ENCODE measurements around the gene DDX52.
"Not testable (repeated sequence)": the region's sequence is repeated elsewhere in the genome, so short reads cannot be mapped to it uniquely, and the experiment has no call there.

DDX52 gene, protein sequence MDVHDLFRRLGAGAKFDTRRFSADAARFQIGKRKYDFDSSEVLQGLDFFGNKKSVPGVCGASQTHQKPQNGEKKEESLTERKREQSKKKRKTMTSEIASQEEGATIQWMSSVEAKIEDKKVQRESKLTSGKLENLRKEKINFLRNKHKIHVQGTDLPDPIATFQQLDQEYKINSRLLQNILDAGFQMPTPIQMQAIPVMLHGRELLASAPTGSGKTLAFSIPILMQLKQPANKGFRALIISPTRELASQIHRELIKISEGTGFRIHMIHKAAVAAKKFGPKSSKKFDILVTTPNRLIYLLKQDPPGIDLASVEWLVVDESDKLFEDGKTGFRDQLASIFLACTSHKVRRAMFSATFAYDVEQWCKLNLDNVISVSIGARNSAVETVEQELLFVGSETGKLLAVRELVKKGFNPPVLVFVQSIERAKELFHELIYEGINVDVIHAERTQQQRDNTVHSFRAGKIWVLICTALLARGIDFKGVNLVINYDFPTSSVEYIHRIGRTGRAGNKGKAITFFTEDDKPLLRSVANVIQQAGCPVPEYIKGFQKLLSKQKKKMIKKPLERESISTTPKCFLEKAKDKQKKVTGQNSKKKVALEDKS

DNA sequence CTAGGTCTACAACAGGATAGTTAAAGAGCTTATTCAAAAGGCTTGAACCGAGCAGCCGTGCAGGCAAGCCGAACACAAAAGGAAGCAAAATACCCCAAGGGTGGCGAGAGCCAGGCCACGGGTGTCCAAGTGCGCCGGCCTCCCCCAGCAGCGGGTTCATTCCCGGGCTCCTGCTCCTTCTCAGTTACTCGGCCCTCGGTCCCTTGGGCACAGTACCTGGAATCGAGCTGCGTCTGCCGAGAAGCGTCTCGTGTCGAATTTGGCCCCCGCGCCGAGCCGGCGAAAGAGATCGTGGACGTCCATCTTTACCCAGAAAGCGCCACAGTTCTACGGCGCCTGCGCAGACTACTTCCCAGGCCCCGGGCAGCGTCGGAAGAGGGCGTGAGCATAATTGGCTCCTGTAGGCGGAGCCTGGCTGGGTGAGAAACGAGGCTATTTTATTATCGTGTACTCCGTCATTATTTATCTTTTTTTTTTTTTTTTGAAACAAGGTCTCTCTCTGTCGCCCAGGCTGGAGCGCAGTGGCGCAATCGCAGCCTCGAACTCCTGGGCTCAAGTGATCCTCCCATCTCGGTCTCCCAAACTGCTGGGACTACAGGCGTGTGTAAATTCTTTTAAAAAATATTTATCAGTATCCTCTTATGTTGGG is at the start of gene DDX52:
Gene DDX52, minus strand, starts transcription at position 329 of the 649 bp plus-strand sequence. Its CDS starts 26 bp downstream, at position 303.
- Histone ChIP-seq H3K9me3 (ENCODE audit: control insufficient read depth, low read length) (no peaks in the 10 kb centered on the region), H3K36me3 (ENCODE audit: control insufficient read depth, insufficient read depth, low read length, severe bottlenecking) (peaks cover 10% of the 10 kb centered on the region), H3K4me3 (ENCODE audit: low read length) (peak within 1 kb of the TSS; percentile 94), H3K27me3 (replicated peaks; ENCODE audit: control insufficient read depth, insufficient read depth, low read length) (peaks cover 12% of the 10 kb centered on the region), H3K4me1 (ENCODE audit: control insufficient read depth, insufficient read depth, low read length) (peaks cover 17% of the 10 kb centered on the region), H3K9ac (ENCODE audit: low read length) (peak within 1 kb of the TSS; percentile 96)
- DNase-seq (ENCODE audit: low read depth): peak; percentile 98

DNA sequence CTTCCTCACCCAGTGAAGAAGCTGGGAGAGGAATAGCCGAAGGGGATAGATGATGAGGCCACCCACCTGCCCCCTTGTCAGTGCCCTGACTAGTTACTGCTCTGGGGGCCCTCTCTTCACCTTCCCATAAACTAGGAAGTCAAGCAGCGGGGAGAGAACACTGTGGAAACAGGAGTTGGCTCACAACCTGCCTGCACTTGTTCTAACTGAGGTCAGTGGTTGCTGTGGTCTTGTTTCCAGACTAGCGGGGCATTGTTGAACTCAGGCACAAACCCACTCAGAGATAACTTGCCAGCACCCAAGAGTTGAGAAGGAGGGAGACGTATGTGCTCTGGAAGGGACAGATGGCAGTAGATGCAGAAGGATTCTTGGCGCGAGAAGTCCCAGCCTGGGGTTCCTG is 48.6 kb upstream of the DDX52 start:
- H3K4me1 ChIP-seq (ENCODE audit: control insufficient read depth, insufficient read depth, low read length): no peaks in the 10 kb centered on the region
- H3K36me3 ChIP-seq (ENCODE audit: control insufficient read depth, insufficient read depth, low read length, severe bottlenecking): no peaks in the 10 kb centered on the region
- H3K9ac ChIP-seq (ENCODE audit: low read length): no peak overlapping the region
- H3K4me3 ChIP-seq (ENCODE audit: low read length): no peak overlapping the region
- DNase-seq (ENCODE audit: low read depth): no peak
- peaks cover 27% of the 10 kb centered on the region for H3K27me3 ChIP-seq (replicated peaks; ENCODE audit: control insufficient read depth, insufficient read depth, low read length)
- peaks cover 6% of the 10 kb centered on the region for H3K9me3 ChIP-seq (ENCODE audit: control insufficient read depth, low read length)

DNA sequence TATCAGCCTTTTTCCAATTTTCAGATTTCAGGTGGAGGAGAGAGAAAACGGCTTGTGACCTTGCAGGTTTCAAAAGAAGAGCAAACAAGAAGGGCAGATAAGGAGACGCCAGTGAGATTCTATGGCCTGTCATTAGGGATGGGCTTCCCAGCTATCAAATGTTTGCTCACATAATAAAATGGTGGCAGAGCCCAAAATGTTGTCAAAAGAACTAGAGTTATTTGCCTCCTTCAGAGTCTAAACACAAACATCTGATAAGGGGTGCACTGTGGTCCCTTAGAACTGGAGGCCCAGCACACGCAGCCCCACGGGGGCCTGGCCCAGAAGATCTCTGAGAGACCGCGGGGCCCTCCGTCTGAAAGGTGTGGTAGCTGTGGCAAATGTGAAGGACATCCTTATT is 46.1 kb upstream of the DDX52 start:
- Histone ChIP-seq H3K27me3 (replicated peaks; ENCODE audit: control insufficient read depth, insufficient read depth, low read length) (peaks cover 25% of the 10 kb centered on the region), H3K36me3 (ENCODE audit: control insufficient read depth, insufficient read depth, low read length, severe bottlenecking) (no peaks in the 10 kb centered on the region), H3K9me3 (ENCODE audit: control insufficient read depth, low read length) (no peaks in the 10 kb centered on the region), H3K9ac (ENCODE audit: low read length) (no peak overlapping the region), H3K4me1 (ENCODE audit: control insufficient read depth, insufficient read depth, low read length) (no peaks in the 10 kb centered on the region), H3K4me3 (ENCODE audit: low read length) (no peak overlapping the region)
- DNase-seq (ENCODE audit: low read depth): no peak

DNA sequence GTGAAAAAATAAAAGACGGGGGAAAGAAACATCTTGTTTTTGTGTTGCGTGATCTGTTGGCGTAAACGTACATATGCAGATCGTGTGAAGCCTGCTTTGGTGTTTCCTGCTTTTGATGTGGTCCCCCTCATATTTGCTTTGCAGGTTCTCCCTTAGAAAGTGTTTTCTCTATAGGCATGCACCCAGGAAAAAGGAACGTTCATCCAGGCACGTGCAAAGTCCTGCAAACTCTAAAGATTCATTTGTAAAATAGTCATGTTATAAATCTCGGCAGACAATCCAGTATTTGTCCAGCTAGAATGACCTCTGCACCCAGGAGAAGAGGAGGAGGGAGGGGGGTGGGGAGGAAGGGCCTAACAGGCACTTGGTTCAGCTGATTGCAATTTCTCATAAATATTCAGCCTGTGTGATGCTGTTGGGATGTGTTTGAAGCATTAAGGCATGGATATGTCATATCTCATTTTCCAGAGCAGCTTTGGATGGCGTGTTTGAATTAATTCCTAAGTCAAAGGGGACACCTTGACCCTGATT is 40.3 kb upstream of the DDX52 start:
- DNase-seq (ENCODE audit: low read depth): no peak
- Histone ChIP-seq H3K9ac (ENCODE audit: low read length) (no peak overlapping the region), H3K36me3 (ENCODE audit: control insufficient read depth, insufficient read depth, low read length, severe bottlenecking) (no peaks in the 10 kb centered on the region), H3K4me3 (ENCODE audit: low read length) (no peak overlapping the region), H3K9me3 (ENCODE audit: control insufficient read depth, low read length) (no peaks in the 10 kb centered on the region), H3K27me3 (replicated peaks; ENCODE audit: control insufficient read depth, insufficient read depth, low read length) (peaks cover 10% of the 10 kb centered on the region), H3K4me1 (ENCODE audit: control insufficient read depth, insufficient read depth, low read length) (no peaks in the 10 kb centered on the region)

DNA sequence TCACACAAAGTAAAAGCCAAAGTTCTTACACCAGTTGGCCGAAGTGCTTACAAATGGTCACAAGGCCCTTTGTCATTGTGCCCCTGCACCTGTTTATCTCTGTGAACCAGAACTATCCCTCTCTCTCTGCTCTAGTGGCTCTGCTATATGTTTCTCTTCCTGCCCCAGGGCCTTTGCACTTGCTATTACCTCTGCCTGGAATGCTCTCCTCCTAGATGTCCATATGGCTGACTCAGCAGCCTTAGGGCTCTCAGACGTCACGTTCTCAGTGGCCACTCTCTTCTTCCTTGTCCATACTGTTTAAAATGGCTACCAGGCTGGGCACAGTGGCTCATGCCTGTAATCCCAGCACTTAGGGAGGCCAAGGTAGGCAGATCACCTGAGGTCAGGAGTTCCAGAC is 38.8 kb upstream of the DDX52 start:
- no peaks in the 10 kb centered on the region for H3K9me3 ChIP-seq (ENCODE audit: control insufficient read depth, low read length)
- H3K9ac ChIP-seq (ENCODE audit: low read length): no peak overlapping the region
- H3K4me3 ChIP-seq (ENCODE audit: low read length): no peak overlapping the region
- DNase-seq (ENCODE audit: low read depth): no peak
- peaks cover 7% of the 10 kb centered on the region for H3K27me3 ChIP-seq (replicated peaks; ENCODE audit: control insufficient read depth, insufficient read depth, low read length)
- no peaks in the 10 kb centered on the region for H3K4me1 ChIP-seq (ENCODE audit: control insufficient read depth, insufficient read depth, low read length)
- H3K36me3 ChIP-seq (ENCODE audit: control insufficient read depth, insufficient read depth, low read length, severe bottlenecking): no peaks in the 10 kb centered on the region

DNA sequence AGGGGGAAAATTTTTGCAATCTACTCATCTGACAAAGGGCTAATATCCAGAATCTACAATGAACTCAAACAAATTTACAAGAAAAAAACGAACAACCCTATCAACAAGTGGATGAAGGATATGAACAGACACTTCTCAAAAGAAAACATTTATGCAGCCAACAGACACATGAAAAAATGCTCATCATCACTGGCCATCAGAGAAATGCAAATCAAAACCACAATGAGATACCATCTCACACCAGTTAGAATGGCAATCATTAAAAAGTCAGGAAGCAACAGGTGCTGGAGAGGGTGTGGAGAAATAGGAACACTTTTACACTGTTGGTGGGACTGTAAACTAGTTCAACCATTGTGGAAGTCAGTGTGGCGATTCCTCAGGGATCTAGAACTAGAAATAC is 36.7 kb upstream of the DDX52 start:
- H3K9me3 ChIP-seq (ENCODE audit: control insufficient read depth, low read length); H3K4me3 ChIP-seq (ENCODE audit: low read length); DNase-seq (ENCODE audit: low read depth); H3K4me1 ChIP-seq (ENCODE audit: control insufficient read depth, insufficient read depth, low read length); H3K36me3 ChIP-seq (ENCODE audit: control insufficient read depth, insufficient read depth, low read length, severe bottlenecking); H3K27me3 ChIP-seq (replicated peaks; ENCODE audit: control insufficient read depth, insufficient read depth, low read length); H3K9ac ChIP-seq (ENCODE audit: low read length): not testable (repeated sequence)

DNA sequence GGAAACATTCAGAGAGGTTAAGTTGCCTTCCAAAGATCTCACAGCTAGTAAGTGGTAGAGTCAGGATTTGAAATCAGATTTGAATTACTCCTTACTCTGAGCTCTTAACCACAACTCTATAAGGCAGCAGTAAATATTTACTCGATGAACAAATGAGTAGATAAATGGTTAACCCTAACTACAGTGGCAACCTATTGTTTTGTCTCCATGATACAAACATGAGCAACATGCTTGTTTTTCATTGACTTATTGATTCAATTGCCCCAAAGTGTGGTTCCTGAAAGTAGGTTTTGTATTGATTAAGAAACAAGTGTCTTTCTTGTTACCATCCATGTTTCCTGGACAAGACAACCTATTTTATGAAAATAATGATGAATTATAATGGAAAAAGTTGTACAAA is 34.8 kb upstream of the DDX52 start:
- Histone ChIP-seq H3K36me3 (ENCODE audit: control insufficient read depth, insufficient read depth, low read length, severe bottlenecking) (no peaks in the 10 kb centered on the region), H3K27me3 (replicated peaks; ENCODE audit: control insufficient read depth, insufficient read depth, low read length) (peaks cover 5% of the 10 kb centered on the region), H3K9ac (ENCODE audit: low read length) (no peak overlapping the region), H3K4me1 (ENCODE audit: control insufficient read depth, insufficient read depth, low read length) (no peaks in the 10 kb centered on the region), H3K9me3 (ENCODE audit: control insufficient read depth, low read length) (no peaks in the 10 kb centered on the region), H3K4me3 (ENCODE audit: low read length) (no peak overlapping the region)
- no peak for DNase-seq (ENCODE audit: low read depth)

DNA sequence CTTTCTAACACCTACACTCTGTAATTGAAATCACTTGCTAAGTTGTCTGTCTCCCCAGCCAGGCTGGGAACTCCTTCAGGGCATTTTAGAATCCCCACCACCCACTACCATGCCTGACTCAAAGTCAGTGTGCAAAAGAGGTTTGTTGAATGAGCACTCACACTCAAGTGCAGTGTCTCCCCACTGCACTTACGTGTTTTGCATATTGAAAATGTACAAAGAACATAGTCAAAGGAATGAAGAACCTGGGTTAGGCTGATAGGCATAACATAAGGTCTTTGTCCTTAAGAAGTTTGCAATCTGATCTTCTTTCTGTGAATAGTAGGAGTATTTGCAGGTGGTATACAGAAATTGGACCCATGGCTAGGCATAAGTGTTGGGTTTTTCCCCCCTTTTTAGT is 33.8 kb upstream of the DDX52 start:
- H3K4me1 ChIP-seq (ENCODE audit: control insufficient read depth, insufficient read depth, low read length): peaks cover 9% of the 10 kb centered on the region
- H3K4me3 ChIP-seq (ENCODE audit: low read length): no peak overlapping the region
- no peak overlapping the region for H3K9ac ChIP-seq (ENCODE audit: low read length)
- H3K27me3 ChIP-seq (replicated peaks; ENCODE audit: control insufficient read depth, insufficient read depth, low read length): peaks cover 5% of the 10 kb centered on the region
- no peaks in the 10 kb centered on the region for H3K36me3 ChIP-seq (ENCODE audit: control insufficient read depth, insufficient read depth, low read length, severe bottlenecking)
- no peak for DNase-seq (ENCODE audit: low read depth)
- H3K9me3 ChIP-seq (ENCODE audit: control insufficient read depth, low read length): no peaks in the 10 kb centered on the region

DNA sequence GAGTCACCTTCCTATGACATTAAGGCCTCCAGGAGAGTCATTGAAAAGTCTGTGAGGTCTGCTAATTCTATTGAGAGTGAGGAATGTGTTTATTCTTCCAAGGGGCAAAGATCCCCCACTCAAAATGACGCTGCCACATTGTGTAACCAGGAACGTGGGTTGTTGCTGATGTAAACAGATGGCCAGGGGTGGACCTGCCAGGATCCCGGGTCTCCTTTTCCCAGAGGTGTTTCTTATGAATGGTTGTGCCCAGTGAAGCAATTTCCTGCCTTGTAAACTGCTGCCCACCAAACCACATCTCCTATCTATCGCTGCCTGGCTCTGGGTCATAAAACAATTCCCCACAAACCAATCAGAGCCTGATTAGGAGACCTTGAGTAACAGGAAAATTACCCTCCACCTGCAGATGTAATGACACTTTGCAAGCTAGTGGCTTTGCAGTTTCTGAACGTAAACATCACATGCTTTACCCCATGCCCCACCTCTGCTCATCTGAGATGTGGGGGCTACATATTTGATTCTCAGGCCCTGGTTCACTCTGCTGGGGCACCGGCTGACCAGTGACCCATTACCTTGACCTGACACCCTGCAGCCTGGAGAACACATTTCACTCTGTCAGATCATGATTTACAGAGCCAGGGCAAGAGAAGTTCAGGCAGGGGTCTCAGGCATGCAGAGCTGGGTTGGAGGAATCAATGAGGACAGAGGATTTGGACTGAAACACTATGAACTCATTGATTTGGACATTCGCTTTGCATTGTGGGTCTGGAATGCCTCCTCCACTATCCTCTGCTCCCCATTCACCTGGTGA is 33.1 kb upstream of the DDX52 start:
- Histone ChIP-seq H3K9me3 (ENCODE audit: control insufficient read depth, low read length) (no peaks in the 10 kb centered on the region), H3K27me3 (replicated peaks; ENCODE audit: control insufficient read depth, insufficient read depth, low read length) (peaks cover 5% of the 10 kb centered on the region), H3K4me1 (ENCODE audit: control insufficient read depth, insufficient read depth, low read length) (peaks cover 16% of the 10 kb centered on the region), H3K9ac (ENCODE audit: low read length) (no peak overlapping the region), H3K4me3 (ENCODE audit: low read length) (no peak overlapping the region), H3K36me3 (ENCODE audit: control insufficient read depth, insufficient read depth, low read length, severe bottlenecking) (no peaks in the 10 kb centered on the region)
- DNase-seq (ENCODE audit: low read depth): no peak

DNA sequence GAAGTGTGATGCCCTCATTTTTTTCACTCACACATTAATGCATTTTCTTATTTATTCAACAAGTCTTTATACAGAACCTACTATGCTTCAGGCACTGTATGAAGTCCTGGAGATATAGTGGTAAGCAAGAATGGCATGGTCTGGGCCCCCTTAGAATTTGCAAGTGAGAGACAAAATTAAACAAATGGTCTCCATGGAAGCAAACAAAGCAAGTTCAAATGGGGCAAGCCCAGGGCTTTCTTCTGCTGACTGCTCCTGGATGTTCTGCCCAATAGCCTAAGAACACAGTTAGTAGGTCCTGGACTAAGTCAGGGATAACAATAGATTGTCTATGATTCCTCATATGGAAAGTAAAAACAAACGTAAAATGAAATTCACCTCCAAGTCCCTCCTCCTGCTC is 31.3 kb upstream of the DDX52 start:
- peaks cover 21% of the 10 kb centered on the region for H3K4me1 ChIP-seq (ENCODE audit: control insufficient read depth, insufficient read depth, low read length)
- H3K27me3 ChIP-seq (replicated peaks; ENCODE audit: control insufficient read depth, insufficient read depth, low read length): peaks cover 5% of the 10 kb centered on the region
- H3K9ac ChIP-seq (ENCODE audit: low read length): no peak overlapping the region
- no peak overlapping the region for H3K4me3 ChIP-seq (ENCODE audit: low read length)
- no peak for DNase-seq (ENCODE audit: low read depth)
- no peaks in the 10 kb centered on the region for H3K9me3 ChIP-seq (ENCODE audit: control insufficient read depth, low read length)
- no peaks in the 10 kb centered on the region for H3K36me3 ChIP-seq (ENCODE audit: control insufficient read depth, insufficient read depth, low read length, severe bottlenecking)

DNA sequence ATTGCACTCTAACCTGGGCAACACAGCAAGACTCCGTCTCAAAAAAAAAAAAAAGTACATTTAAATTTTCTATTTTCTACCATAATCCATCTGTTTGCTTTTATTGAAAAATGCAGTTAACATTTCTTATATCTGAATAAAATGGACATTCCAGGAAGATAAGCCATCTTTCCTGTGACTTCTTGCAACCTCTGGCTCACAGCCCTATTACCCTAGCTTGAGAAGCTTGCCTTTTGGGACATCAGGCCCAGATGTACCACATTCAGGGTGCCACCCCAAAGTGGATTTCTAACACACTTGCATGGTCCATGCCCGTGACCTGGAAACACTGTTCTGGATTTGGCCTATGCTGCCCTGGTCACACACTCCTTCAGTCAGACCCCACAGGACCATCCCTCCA is 30.1 kb upstream of the DDX52 start:
- Histone ChIP-seq H3K27me3 (replicated peaks; ENCODE audit: control insufficient read depth, insufficient read depth, low read length) (no peaks in the 10 kb centered on the region), H3K9ac (ENCODE audit: low read length) (no peak overlapping the region), H3K36me3 (ENCODE audit: control insufficient read depth, insufficient read depth, low read length, severe bottlenecking) (no peaks in the 10 kb centered on the region), H3K4me1 (ENCODE audit: control insufficient read depth, insufficient read depth, low read length) (peaks cover 21% of the 10 kb centered on the region), H3K9me3 (ENCODE audit: control insufficient read depth, low read length) (no peaks in the 10 kb centered on the region), H3K4me3 (ENCODE audit: low read length) (no peak overlapping the region)
- no peak for DNase-seq (ENCODE audit: low read depth)
